Measurements from ENCODE around the gene IL31RA.
A peak's percentile ranks its signal among the peaks of the same experiment; 100 is the strongest.
"Not testable (repeated sequence)": the region's sequence is repeated elsewhere in the genome, so short reads cannot be mapped to it uniquely, and the experiment has no call there.

The IL31RA gene

DNA sequence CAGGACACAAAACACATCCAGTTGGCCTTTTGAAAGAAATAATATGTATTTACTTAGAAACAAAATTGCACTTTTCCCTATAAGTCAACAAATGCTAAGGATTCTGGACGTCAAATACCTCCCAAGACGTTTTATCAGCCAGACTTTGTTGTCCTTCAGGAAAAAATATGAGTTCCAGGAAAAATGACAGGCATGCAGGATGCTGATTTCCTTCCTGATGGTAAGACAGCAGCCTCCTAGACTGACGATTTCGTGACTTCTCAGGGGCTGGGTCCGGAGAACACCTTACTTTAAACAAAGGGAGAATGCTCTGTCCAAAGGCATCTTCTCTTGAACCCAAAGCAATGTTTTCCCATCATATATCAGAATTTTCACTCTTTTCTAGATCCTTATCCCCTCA is 74.6 kb downstream of the IL31RA start:
- DNase-seq (ENCODE audit: low spot score) = no peak

DNA sequence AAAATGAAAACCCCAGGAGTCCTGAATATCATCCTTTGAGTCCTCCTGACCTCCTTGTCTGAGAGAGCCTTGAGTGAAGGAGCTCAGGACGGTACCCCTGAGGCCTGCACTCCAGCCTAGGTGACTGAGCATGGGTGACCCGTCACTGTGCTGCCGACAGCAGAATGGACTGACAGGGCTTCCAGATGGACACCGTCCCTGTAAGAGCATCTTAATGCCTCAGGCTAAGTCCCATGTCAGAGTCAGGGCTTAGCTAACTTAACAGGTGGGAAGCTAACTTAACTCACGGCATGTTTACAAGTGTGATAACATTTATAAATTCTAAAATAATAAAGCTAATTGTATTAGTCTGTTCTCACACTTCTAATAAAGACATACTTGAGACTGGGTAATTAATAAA is 75.3 kb downstream of the IL31RA start:
- DNase-seq (ENCODE audit: low spot score) = no peak

DNA sequence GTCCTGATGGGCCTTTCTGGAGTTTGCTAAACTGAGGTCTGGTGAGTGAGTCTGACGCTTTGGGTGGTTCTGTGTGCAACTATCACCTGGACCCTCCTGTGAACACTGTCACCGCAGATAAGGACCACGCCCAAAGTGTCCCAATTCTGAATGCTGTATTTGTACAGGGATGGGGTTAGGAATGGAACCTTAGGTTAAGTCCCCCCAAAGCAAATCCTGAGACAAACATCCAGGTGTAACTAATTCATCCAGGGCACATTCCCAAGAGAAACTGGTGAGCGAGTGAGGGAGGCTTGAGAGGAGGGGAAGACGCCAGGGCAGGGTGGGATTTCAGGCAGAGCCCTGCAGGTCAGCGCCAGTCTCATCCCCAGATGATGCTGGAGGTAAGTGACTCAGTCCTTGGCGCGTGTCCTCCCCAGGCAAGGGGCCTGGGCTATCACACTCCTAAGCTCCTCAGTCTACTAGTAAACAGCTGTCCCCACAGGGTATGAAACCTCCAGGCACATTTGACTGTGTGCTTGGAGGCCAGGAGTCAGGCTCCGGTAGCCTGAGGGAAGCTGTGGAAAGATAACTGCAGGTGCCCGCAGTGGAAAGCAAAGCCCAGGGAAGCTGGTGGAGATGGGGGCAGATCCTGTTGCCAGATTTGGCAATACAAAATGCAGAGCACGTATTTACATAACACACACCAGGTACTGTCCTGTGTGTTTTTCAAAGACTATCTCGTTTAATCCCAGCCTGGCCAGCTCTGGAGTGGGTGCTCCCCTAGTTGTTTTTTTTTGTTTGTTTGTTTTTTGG is 76.9 kb downstream of the IL31RA start:
- DNase-seq (ENCODE audit: low spot score) = no peak

DNA sequence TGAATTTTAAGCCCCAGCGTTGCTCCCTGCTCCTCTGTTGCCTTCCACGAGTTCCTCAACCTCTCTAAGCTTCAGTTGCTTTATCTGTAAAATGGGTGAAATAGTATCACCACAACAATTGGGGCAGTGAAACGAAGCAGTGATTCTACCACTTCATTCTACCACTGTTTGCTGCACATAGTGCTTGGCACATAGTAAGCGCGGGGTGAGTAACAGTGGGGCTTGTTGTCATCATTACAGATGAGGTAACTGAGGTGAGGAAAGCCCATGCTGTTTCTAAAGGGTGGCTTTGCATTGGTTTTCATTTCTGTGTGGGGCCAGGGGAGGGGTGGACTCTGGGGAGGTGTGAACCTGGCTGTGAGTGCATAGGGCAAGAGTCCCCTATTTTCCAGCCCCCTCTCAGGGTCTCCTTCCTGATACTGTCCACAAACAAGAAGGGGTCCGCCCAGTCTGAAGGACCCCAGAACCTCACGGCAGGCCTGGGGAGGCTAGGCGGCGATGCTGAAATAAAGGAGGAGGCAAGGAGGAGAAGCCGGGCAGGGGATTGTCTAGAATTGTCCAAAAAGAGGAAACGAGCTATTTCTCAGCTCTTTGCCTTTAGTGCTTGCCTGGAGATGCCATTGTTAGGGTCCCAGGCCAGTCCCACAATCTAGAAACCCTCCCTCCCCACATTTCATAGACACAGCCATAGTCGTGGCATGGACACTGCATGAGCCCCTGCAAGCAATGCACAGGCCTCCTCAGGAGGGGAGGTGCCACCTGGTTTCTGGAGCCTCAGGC is 78.1 kb downstream of the IL31RA start:
- DNase-seq (ENCODE audit: low spot score) = no peak

DNA sequence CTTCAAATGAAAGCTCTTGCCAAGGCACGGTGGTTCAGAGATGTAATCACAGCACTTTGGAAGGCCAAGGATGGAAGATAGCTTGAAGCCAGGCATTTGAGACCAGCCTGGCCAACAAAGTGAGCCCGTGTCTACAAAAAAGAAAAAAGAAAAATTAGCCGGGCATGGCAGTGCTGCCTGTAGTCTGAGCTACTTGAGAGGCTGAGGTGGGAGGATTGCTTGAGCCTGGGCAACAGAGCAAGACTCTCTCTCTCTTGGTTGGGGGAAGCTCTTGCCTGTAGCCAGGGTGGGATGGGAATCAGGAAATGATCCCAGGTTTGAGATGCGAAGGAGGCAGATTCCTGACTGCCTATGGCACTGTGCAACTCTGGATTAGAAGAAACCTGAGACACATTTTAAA is 81.5 kb downstream of the IL31RA start:
- DNase-seq (ENCODE audit: low spot score) = no peak

DNA sequence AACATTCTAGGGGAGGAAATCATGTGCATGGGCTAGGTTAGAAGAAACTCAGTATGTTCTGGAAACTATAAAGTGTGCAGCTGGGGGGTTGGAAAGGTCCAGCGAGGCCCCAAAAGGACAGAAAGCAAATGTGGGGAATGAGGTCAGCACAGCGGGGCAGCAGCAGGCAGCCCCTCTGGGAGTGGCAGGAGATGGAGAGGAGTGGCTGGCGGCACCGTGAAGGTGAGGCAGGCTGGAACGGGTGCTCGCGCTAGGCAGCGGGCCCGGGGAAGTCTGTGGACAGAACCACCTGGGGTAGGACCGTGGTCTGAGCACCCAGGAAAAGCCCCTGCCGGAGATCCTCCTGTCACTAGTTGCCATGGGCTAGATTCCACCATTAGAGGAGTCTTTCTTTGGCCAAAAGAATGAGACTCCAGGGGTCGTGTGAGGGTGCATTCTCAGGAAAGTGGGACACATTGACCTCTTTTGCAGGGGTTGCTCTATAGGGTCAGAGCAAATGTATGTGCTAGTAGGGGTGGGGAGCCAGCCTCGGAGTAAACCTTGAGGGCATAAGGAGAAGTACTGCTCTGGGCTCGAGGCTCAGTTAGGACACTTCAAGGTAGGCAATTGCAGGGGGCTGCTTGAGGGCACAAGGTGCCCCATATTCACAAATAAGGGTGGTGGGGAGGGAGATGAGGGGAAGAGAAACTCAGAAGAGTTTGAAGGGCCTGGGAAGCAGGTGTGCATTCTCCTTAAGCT is 82.4 kb downstream of the IL31RA start:
- no peak for DNase-seq (ENCODE audit: low spot score)

DNA sequence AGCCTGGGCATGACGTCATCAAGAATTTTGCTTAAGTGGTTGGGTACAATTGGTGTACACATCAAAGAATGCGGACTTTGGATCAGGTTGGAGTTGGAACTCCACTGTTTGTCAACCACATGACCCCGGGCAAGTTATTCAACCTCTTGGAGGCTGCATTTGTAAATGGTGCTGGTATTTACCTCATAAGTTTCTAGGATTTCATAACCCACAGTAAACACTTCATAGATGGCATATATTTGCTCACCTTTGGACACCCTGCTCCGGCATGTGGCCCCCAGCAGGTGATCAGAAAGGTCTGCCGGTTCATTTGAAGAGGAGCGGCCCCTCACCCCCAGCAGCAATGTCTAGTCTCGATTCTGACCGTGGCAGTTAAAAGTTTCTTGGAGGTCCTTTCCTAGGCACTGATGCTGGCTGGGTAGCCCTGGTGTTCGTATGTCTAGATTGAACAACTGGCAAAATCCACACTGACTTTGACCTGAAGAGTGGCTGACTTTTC is 83.0 kb downstream of the IL31RA start:
- no peak for DNase-seq (ENCODE audit: low spot score)

DNA sequence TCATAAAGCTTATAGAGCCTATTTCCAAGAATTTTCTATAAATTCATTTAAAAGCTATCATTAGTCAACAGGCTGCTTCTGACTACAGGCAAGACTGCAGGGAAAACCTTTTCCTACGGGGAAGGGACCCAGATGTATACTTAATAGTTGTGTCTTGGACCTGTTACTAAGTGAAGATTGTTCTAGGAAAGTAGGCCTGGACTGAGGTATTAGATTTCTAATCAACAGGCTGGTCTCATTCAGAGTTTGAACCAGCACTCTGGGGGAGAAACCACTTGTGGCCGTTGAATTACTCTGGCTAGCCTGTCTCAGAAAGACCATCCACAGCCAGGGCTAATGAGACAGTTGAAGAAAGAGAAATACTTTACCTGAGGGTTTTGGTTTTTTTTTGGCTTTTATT is 83.6 kb downstream of the IL31RA start:
- no peak for DNase-seq (ENCODE audit: low spot score)

DNA sequence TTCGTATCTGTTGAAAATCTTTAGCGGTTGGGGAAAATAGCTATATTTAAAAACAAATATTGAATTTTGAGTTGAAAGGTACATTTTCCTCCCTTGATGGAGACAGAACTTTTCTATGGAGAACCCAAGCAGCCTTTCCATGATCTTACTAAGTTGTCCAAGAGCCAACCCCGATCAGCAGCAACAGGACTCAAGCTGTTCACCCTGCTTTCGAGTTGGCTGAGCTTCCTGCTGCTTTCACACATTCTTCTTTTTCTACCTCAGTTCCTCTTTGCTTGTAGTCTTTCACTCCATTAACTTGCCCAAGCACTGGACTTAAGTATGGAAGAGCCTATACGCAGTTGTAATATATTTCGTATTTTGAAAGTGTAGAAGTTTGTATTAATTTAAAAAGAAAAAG is 84.2 kb downstream of the IL31RA start:
- DNase-seq (ENCODE audit: low spot score) = no peak

DNA sequence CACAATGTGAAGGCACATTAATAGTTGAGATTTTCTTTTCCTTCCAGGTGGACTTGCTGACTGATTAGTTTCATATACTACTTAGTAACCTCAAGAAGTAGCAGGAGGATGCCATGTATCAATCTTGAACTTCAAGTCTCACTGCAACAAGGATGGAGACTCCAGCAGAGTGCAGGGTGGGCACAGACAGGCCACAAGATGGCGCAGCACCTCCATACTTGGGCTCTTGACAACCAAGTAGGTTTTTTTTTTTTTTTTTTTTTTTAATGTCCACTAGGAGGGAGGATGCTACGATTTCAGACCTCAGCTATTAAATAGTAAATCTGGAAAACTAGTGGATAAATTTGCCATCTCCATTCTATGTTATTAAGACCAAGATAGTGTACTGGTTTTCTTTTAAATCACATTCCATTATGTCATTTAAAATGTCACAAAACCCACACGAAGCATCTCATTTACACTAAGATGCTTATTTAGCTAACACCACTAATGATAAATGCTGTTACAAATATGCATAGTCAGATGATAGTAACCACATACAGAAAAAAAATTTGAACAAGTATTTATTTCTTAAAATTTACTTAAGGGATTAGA is 85.0 kb downstream of the IL31RA start:
- DNase-seq (ENCODE audit: low spot score) = peak; percentile 78

DNA sequence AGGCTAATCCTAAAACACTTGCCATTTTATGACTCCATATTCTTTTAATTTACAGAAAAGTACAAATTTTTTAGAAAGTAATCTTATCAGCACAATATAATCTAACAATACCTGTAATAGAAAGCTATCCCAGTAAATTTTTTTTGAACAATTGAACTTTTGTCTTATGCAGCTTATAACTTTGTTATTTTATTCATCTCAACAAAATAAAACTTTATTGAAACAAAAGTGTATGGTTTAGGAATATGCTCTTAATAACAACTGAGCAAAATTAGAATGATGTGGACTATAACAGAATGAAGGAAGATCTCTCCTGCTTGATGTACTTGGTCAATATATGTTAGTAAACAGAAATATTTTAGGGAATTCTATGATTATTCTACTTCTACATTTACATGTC is 86.4 kb downstream of the IL31RA start:
- not testable (repeated sequence) for DNase-seq (ENCODE audit: low spot score)

DNA sequence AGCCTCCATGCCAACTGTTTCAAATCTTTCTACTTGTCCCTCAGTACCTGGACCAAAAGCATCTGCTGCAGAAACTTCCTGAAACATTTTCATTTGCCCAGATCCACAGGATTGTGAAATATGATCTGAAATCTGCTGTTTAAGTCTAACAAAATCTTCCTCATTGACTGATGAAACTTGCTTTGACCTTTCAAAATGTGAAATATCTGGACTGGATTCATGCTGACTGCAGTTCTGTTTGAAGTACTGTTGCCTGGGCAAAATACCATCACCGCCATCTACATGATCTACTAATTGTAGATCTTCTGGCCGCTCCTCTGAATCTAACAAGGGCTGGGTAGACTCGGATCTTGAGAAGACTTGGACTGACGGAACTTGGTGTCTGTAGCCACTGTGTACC is 90.0 kb downstream of the IL31RA start:
- DNase-seq (ENCODE audit: low spot score) = not testable (repeated sequence)

DNA sequence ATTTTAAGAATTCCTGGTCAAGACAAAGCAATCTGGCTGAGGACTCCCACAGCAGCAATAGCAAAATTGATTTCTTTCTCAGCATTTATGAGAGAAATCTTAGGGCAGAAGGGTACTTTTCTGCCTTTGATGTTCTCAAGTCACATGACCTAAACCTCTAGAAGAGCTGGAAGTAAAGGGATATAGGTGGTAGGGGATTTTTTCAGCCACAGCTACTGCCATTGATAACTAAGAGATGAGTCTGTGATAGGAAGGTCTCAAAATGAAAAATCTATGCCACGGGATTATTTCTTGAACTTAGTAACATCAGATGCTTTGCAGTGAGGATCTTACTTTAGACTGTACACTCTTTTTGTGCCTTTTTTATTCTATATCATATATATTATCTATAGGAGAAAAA is 108.1 kb downstream of the IL31RA start:
- DNase-seq (ENCODE audit: low spot score) = no peak

DNA sequence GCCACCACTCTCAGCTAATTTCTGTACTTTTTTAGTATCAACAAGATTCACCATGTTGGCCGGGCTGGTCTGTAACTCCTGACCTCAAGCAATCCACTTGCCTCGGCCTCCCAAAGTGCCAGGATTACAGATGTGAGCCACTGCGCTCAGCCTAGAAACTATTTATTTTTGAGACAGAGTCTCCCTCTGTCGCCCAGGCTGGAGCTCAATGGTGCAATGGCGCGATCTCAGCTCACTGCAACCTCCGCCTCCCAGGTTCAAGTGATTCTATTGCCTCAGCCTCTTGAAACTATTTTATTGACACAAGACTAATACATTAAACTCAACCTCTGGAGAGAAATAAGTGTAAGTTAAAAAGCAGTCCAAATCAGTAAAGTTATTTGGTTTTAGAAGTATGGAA is 109.6 kb downstream of the IL31RA start:
- DNase-seq (ENCODE audit: low spot score) = no peak

DNA sequence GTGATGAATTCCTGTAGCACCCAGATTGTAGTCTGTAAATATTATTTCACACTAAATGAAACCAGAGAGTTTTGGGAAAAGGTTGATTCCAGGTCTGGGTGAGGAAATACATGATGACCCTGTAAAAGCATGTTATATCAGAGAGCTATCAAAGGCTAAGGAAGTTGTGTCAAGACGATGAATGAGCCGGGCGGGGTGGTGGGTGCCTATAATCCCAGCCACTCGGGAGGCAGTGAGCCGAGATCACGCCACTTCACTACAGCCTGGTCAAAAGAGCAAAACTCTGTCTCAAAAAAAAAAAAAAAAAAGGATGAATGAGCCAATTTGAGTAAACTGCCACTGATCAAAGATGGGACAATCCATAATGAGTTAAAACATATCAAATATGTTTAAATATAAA is 114.4 kb downstream of the IL31RA start:
- DNase-seq (ENCODE audit: low spot score) = no peak

DNA sequence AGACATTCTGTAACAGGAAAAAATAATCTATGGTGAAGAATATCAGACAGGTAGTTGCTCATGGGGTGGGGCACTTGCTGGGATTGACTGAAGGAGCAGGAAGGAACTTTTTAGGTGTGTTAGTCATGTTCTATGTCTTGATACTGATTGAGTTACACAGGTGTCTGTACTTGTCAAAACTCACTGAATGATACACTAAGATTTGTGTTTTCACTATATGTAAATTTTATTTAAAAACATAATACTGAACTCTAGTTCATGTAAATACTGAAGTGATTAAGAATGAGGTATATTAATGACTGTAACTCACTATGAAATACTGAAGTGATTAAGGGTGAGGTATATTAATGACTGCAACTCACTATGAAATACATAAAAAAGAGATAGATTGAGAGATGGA is 115.1 kb downstream of the IL31RA start:
- DNase-seq (ENCODE audit: low spot score) = no peak

DNA sequence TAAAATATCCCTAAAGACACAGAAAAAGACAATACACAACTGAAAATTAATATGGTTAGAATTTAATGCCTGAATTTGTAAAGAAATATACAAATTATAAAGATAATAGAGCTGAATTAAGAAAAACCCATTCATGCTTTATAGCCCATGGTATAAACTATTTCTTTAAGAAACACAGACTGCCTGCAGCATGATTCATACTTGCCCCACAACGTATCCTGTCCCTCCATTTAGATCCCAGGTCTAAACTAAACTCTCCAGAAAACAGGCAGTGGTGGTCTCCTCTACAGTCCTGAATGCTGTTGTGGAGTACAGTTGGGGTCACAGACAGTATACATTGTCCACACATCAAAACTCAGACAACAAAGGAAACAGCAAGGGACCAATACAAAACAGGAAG is 118.8 kb downstream of the IL31RA start:
- DNase-seq (ENCODE audit: low spot score) = peak; percentile 58

Measured in AG20443 (cell line).